Mesenchymal stem cell (in vitro differentiated cells and primary cell): ENCODE results near the gene GRP.

Experiments used
- DNase-seq: peaks from one replicate; pipeline ENCODE4 v3.0.0-alpha.2; 2013
- H2AFZ ChIP-seq: one replicate; pipeline ENCODE4 v1.6.1; 2013; ENCODE audit warnings: low read depth, mild to moderate bottlenecking, control low read depth, inconsistent platforms, low read length, moderate library complexity
- H2AK5ac ChIP-seq: 2 replicates; pipeline ENCODE4 v1.6.1; 2013; ENCODE audit warnings: low read length, moderate library complexity, mild to moderate bottlenecking, inconsistent platforms; ENCODE audit not compliant: severe bottlenecking
- H2BK120ac ChIP-seq: one replicate; pipeline ENCODE4 v1.6.1; 2013; ENCODE audit warnings: low read depth, mild to moderate bottlenecking, inconsistent platforms, low read length, moderate library complexity
- H2BK12ac ChIP-seq, 2 experiments: one replicate each; pipeline ENCODE4 v1.6.1; 2013; ENCODE audit warnings: inconsistent platforms in 2 of 2, low read length in 2 of 2, mild to moderate bottlenecking in 2 of 2, moderate library complexity in 2 of 2, control low read depth in 1 of 2
- H2BK15ac ChIP-seq: one replicate; pipeline ENCODE4 v1.6.1; 2013; ENCODE audit warnings: mild to moderate bottlenecking, low read depth, inconsistent platforms; ENCODE audit not compliant: poor library complexity, severe bottlenecking
- H2BK5ac ChIP-seq: 2 replicates; pipeline ENCODE4 v1.6.1; 2013; ENCODE audit warnings: low read depth, mild to moderate bottlenecking, low read length, control low read depth, inconsistent platforms; ENCODE audit not compliant: poor library complexity, severe bottlenecking
- H3K14ac ChIP-seq, 2 experiments: one replicate each; pipeline ENCODE4 v1.6.1; 2013; ENCODE audit warnings: inconsistent platforms in 2 of 2, low read length in 2 of 2, control low read depth in 1 of 2, mild to moderate bottlenecking in 1 of 2, moderate library complexity in 1 of 2
- H3K18ac ChIP-seq, 2 experiments: one replicate each; pipeline ENCODE4 v1.6.1; 2013; ENCODE audit warnings: inconsistent platforms in 2 of 2, low read length in 2 of 2, control low read depth in 1 of 2, low read depth in 1 of 2, mild to moderate bottlenecking in 1 of 2
- H3K23ac ChIP-seq, 2 experiments: one replicate each; pipeline ENCODE4 v1.6.1; 2013; ENCODE audit warnings: inconsistent platforms in 2 of 2, low read length in 2 of 2, mild to moderate bottlenecking in 2 of 2, moderate library complexity in 2 of 2, control low read depth in 1 of 2
- H3K27ac ChIP-seq: 2 replicates; pipeline ENCODE4 v1.5.1; 2013; ENCODE audit warnings: mild to moderate bottlenecking, moderate library complexity, low read length, control low read depth, inconsistent platforms; ENCODE audit not compliant: poor library complexity, severe bottlenecking
- H3K27me3 ChIP-seq, 2 experiments: 2 replicates each; pipeline versions ENCODE4 v1.6.1 to v1.7.0; 2013; ENCODE audit warnings: low read length in 2 of 2, mild to moderate bottlenecking in 2 of 2, moderate library complexity in 2 of 2, control low read depth in 1 of 2, inconsistent platforms in 1 of 2; ENCODE audit not compliant: control insufficient read depth in 1 of 2, insufficient read depth in 1 of 2
- H3K36me3 ChIP-seq, 2 experiments: 2 replicates each; pipeline versions ENCODE4 v1.6.1 to v1.7.0; 2013; ENCODE audit warnings: low read length in 2 of 2, control low read depth in 1 of 2, inconsistent platforms in 1 of 2, low read depth in 1 of 2, mild to moderate bottlenecking in 1 of 2; ENCODE audit not compliant: insufficient read depth in 2 of 2, control insufficient read depth in 1 of 2
- H3K4ac ChIP-seq, 2 experiments: one replicate each; pipeline ENCODE4 v1.6.1; 2013; ENCODE audit warnings: inconsistent platforms in 2 of 2, low read length in 2 of 2, mild to moderate bottlenecking in 2 of 2, moderate library complexity in 2 of 2, control low read depth in 1 of 2, low read depth in 1 of 2
- H3K4me1 ChIP-seq: 2 replicates; pipeline ENCODE4 v1.6.1; 2013; ENCODE audit warnings: low read depth, low read length, control low read depth; ENCODE audit not compliant: control insufficient read depth, insufficient read depth
- H3K4me2 ChIP-seq: 2 replicates; pipeline ENCODE4 v1.6.1; 2013; ENCODE audit warnings: low read length, mild to moderate bottlenecking, inconsistent platforms; ENCODE audit not compliant: poor library complexity, severe bottlenecking
- H3K4me3 ChIP-seq, 2 experiments: 2 replicates each; pipeline versions ENCODE4 v1.5.1 to v1.7.0; 2013; ENCODE audit warnings: low read length in 2 of 2, mild to moderate bottlenecking in 2 of 2, control low read depth in 1 of 2, low read depth in 1 of 2; ENCODE audit not compliant: insufficient read depth in 1 of 2
- H3K79me1 ChIP-seq: replicated peaks from 2 replicates; pipeline ENCODE4 v1.6.1; 2013; ENCODE audit warnings: mild to moderate bottlenecking, control low read depth, low read length, inconsistent platforms; ENCODE audit not compliant: poor library complexity, severe bottlenecking
- H3K9ac ChIP-seq: 2 replicates; pipeline ENCODE4 v1.7.0; 2013; ENCODE audit warnings: mild to moderate bottlenecking, low read length, moderate library complexity
- H3K9me3 ChIP-seq: 2 replicates; pipeline ENCODE4 v1.7.0; 2013; ENCODE audit warnings: mild to moderate bottlenecking, low read length; ENCODE audit not compliant: control insufficient read depth
- H4K8ac ChIP-seq: one replicate; pipeline ENCODE4 v1.6.1; 2013; ENCODE audit warnings: inconsistent platforms, mild to moderate bottlenecking, low read length, moderate library complexity
- H4K91ac ChIP-seq: one replicate; pipeline ENCODE4 v1.6.1; 2013; ENCODE audit warnings: mild to moderate bottlenecking, low read length, inconsistent platforms
- WGBS: methylation state at CpG from one replicate; pipeline ENCODE4 v1.1.7; 2013; ENCODE audit warnings: mixed read lengths; 5-methylcytosine and 5-hydroxymethylcytosine counted together

Gene GRP

DNA sequence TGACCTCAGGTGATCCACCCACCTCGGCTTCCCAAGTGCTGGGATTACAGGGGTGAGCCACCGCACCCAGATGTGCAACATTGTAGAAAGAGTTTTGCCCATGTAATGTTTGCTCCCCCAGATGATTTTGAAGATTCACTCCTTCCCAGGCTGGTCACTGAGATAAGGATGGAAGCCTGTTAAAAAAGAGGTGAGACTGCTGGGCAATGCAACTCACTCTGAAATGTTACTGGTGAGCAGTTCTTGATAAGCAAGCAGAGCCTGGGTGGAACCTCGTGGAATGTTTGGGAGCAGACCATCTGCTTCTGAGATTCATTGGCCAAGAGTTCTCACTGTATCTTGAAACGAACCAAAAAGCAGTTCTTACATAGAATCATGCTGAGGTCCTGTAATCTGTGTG lies 19.7 kb downstream of the GRP start:
- no peak overlapping the region for H2BK120ac ChIP-seq
- no peak overlapping the region for H2BK15ac ChIP-seq
- H3K4me3 ChIP-seq = no peak overlapping the region
- no peaks in the 10 kb centered on the region for H3K36me3 ChIP-seq
- H4K8ac ChIP-seq = no peak overlapping the region
- H3K18ac ChIP-seq = no peak overlapping the region
- H3K79me1 ChIP-seq = no peaks in the 10 kb centered on the region
- H2BK5ac ChIP-seq = no peak overlapping the region
- no peak overlapping the region for H3K27ac ChIP-seq
- no peak overlapping the region for H2AK5ac ChIP-seq
- no peak overlapping the region for H3K14ac ChIP-seq
- no peaks in the 10 kb centered on the region for H3K4me1 ChIP-seq
- H3K23ac ChIP-seq = no peak overlapping the region
- no peak for DNase-seq
- H2AFZ ChIP-seq = no peak overlapping the region
- H3K27me3 ChIP-seq = peaks cover 11 to 60% of the 10 kb centered on the region in 2 experiments
- no peak overlapping the region for H3K9ac ChIP-seq
- H3K4me2 ChIP-seq = no peak overlapping the region
- WGBS = 59% methylated on average over 4 of the region's 4 CpGs
- H2BK12ac ChIP-seq = no peak overlapping the region
- no peak overlapping the region for H4K91ac ChIP-seq
- H3K9me3 ChIP-seq = peaks cover 2% of the 10 kb centered on the region
- H3K4ac ChIP-seq = no peak overlapping the region

- no peaks in the 10 kb centered on the region for H3K36me3 ChIP-seq
- H3K27me3 ChIP-seq = peaks cover 25 to 73% of the 10 kb centered on the region in 2 experiments
- H3K14ac ChIP-seq = no peak overlapping the region
- no peak overlapping the region for H2BK12ac ChIP-seq
- H3K18ac ChIP-seq = no peak overlapping the region
- H3K4ac ChIP-seq = no peak overlapping the region
- no peak overlapping the region for H3K27ac ChIP-seq
- no peak overlapping the region for H3K23ac ChIP-seq
- no peak overlapping the region for H3K4me3 ChIP-seq
- H4K91ac ChIP-seq = no peak overlapping the region
- no peak overlapping the region for H2BK15ac ChIP-seq
- H2BK120ac ChIP-seq = no peak overlapping the region
- no peak overlapping the region for H2AK5ac ChIP-seq
- no peaks in the 10 kb centered on the region for H3K4me1 ChIP-seq
- H3K4me2 ChIP-seq = no peak overlapping the region
- H4K8ac ChIP-seq = no peak overlapping the region
- H3K9me3 ChIP-seq = peaks cover 2% of the 10 kb centered on the region
- H3K79me1 ChIP-seq = no peaks in the 10 kb centered on the region
- H2AFZ ChIP-seq = no peak overlapping the region
- WGBS = no CpG with 5 or more reads among the region's 2 CpGs
- H2BK5ac ChIP-seq = no peak overlapping the region
- no peak for DNase-seq
- H3K9ac ChIP-seq = no peak overlapping the region
These were observed 22.9 kb downstream of the GRP start for GRCh38 chr18:59242906-59243305.

GRCh38 chr18:59246796-59247195 lies 26.8 kb downstream of the GRP start:
- H3K27me3 ChIP-seq = peaks cover 19 to 61% of the 10 kb centered on the region in 2 experiments
- no peak overlapping the region for H2BK5ac ChIP-seq
- no peak overlapping the region for H3K23ac ChIP-seq
- no peak overlapping the region for H2BK12ac ChIP-seq
- H4K8ac ChIP-seq = no peak overlapping the region
- no peak overlapping the region for H3K27ac ChIP-seq
- WGBS = 39% methylated on average over 4 of the region's 4 CpGs
- H2AK5ac ChIP-seq = no peak overlapping the region
- no peak overlapping the region for H3K14ac ChIP-seq
- H3K36me3 ChIP-seq = no peaks in the 10 kb centered on the region
- H3K9ac ChIP-seq = no peak overlapping the region
- no peak overlapping the region for H3K18ac ChIP-seq
- H3K4ac ChIP-seq = no peak overlapping the region
- H2BK15ac ChIP-seq = no peak overlapping the region
- no peak for DNase-seq
- H3K4me1 ChIP-seq = no peaks in the 10 kb centered on the region
- H3K4me2 ChIP-seq = no peak overlapping the region
- no peak overlapping the region for H4K91ac ChIP-seq
- H3K79me1 ChIP-seq = no peaks in the 10 kb centered on the region
- H2AFZ ChIP-seq = no peak overlapping the region
- H3K9me3 ChIP-seq = no peaks in the 10 kb centered on the region
- no peak overlapping the region for H2BK120ac ChIP-seq
- no peak overlapping the region for H3K4me3 ChIP-seq

DNA sequence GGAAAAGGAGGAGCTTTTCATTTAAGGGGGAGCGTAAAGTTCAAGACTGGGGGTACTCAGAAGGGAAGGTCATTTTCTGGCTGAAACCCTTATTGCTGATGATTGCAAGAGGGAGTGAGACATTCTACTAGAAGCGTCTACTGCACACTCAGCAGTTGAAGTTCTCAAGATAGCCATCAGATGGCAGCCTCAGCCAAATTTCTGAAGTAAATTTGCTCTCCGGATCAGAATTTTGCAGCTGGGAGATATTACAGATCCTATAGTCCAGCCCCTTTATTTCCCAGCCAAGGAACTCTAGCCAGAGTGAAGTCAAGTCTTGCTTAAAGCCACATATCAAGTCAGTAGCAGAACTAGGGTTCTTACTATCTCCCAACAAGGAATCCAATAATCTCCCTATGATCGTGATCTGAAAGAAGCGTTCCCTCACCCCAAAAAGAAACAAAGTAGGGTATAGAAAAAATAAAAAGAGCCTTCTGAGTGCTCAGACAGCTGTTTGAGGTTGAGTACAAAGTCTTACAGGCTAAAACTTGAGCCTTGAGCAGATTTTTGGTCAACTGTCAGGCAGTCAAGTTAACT lies 29.3 kb downstream of the GRP start:
- H4K8ac ChIP-seq = no peak overlapping the region

More for the DNA sequence above, 29.3 kb downstream of the GRP start:
- 3% methylated on average over 3 of the region's 5 CpGs for WGBS
- Histone ChIP-seq H3K9me3 (no peaks in the 10 kb centered on the region), H3K4ac (no peak overlapping the region), H2BK120ac (no peak overlapping the region), H2BK12ac (no peak overlapping the region), H2BK15ac (no peak overlapping the region), H3K27ac (no peak overlapping the region), H3K79me1 (no peaks in the 10 kb centered on the region), H3K36me3 (no peaks in the 10 kb centered on the region), H3K14ac (no peak overlapping the region), H2AFZ (no peak overlapping the region), H3K9ac (peak overlapping the region; percentile 18), H3K18ac (no peak overlapping the region), H2AK5ac (no peak overlapping the region), H3K27me3 (peaks cover 19 to 77% of the 10 kb centered on the region in 2 experiments), H2BK5ac (no peak overlapping the region), H3K4me3 (no peak overlapping the region), H4K91ac (no peak overlapping the region), H3K23ac (no peak overlapping the region), H3K4me1 (no peaks in the 10 kb centered on the region), H3K4me2 (no peak overlapping the region)
- DNase-seq = peak; percentile 60
